RWPE1 (cell line): ENCODE data around the gene ULK3.

Experiments used
- CTCF ChIA-PET: fragments of 350-600 bp; sonication (Branson Sonifier 250); formaldehyde crosslinking; extraction: SDS; loops from one replicate; lab custom pipeline; 2021; lab: Yijun Ruan, JAX
- POLR2A ChIA-PET: fragments of 400-600 bp; formaldehyde crosslinking; extraction: SDS; loops from one replicate; lab custom pipeline; 2020; ENCODE audit warnings: antibody characterized with exemption; ENCODE audit not compliant: low non-redundant PET; lab: Yijun Ruan, JAX
- DNase-seq: peaks from one replicate; pipeline ENCODE4 v3.0.0; 2012; ENCODE audit warnings: low spot score
- H3K27ac ChIP-seq: fragments of 450-650 bp; 2 replicates; pipeline ENCODE4 v1.5.1; 2017
- TF ChIP-seq, protein P1 (sequence below): fragments of 450-650 bp; conservative IDR thresholded peaks from 2 replicates; pipeline ENCODE4 v1.5.1; 2017; ENCODE audit warnings: low read depth, mild to moderate bottlenecking

ULK3 gene

DNA sequence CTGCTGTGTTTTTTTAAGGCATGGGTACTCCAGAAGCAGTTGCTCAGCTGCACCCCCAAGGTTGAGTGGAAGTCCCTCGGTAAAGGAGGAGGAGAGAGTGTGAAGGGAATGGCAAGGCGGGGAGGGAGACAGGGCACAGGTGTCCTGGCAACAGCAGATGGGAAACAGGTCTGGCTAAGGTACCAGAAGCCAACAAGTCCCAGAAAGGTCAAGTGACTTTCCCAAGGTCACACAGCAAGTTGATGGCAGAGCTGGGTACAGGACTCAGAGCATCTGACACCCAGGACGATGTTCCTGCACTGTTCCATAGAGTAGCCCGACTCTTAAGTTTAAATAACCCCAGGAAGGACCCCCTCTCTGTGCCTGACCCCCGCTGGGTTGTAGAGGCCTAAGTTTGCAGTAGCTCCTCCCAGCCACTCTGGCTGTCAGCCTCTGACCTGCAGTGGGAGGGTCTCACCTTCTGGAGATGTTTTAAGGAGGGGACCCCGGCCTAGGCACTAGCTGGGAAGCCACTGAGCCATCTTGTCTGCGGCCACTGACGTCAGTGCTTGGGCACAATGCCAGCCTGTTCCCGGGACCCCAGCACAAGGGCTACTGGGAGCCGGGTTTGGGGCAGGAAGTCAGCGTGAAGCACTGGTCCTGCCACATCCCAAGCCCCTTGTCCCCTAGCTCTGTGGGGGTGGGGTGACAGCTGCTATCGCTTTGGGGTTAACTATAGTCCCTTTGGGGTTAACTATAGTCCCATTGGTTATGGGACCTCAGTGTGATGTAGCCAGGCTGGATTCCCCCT, 50.5 kb downstream of the ULK3 start:
- no peak for DNase-seq
- CTCF ChIA-PET, result interaction anchor here (0.7 to 2.6 kb wide), 6 partner anchors 8 to 161 kb away, joined by 3 to 12 read pairs (median 4); no protein-coding TSS in a partner anchor
- TF ChIP-seq, protein P1, sequence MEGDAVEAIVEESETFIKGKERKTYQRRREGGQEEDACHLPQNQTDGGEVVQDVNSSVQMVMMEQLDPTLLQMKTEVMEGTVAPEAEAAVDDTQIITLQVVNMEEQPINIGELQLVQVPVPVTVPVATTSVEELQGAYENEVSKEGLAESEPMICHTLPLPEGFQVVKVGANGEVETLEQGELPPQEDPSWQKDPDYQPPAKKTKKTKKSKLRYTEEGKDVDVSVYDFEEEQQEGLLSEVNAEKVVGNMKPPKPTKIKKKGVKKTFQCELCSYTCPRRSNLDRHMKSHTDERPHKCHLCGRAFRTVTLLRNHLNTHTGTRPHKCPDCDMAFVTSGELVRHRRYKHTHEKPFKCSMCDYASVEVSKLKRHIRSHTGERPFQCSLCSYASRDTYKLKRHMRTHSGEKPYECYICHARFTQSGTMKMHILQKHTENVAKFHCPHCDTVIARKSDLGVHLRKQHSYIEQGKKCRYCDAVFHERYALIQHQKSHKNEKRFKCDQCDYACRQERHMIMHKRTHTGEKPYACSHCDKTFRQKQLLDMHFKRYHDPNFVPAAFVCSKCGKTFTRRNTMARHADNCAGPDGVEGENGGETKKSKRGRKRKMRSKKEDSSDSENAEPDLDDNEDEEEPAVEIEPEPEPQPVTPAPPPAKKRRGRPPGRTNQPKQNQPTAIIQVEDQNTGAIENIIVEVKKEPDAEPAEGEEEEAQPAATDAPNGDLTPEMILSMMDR, result no peak
- peak overlapping the region; percentile 11 for H3K27ac ChIP-seq
- POLR2A ChIA-PET, result no interaction called here

DNA sequence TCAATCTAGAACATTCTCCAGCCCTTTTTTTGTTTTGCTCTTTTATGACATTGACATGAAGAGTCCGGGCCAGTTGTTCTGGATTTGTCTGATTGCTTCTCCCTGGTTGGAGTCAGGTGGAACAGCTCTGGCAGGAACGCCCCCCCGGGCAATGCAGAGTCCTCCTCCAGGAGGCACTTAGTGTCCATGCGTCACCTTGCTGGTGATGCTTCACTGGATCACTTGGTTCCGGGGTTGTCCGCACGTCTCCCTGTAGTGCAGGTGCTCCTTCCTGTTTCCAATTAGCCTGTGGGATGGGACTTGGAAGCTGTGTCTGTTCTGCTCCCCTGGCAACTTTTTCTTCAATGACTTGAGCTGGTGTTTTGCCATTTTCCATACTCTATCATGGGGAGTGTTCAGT, 51.3 kb downstream of the ULK3 start:
- ChIA-PET POLR2A (no interaction called here), CTCF (interaction anchor here (0.5 to 1.2 kb wide), 3 partner anchors 21 to 160 kb away, joined by 3 to 4 read pairs (median 3); no protein-coding TSS in a partner anchor)
- peak overlapping the region; percentile 11; the same call in 1 of the 2 replicates for H3K27ac ChIP-seq
- DNase-seq, result no peak
- TF ChIP-seq, protein P1, result no peak

DNA sequence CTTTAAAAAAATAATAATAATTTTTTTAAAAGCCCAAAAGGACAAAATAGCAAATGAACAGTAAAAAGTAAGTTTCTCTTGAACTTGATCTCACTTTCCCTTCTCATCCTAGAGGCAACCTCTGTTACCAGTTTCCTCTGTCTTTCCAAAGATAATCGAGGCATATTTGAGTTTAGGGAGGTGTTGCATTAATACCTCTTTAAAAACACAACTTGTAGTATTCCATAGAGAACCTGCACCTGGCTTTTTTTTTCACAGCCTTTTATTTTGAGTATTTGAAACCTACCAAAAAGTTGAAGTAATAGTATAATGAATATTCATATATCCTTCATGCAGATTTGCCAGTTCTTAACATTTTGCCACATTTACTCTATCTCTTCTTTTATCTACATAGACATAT, 51.9 kb downstream of the ULK3 start:
- DNase-seq, result no peak
- ChIA-PET POLR2A (no interaction called here), CTCF (interaction anchor here (0.7 to 0.8 kb wide), 2 partner anchors 9 to 160 kb away, joined by 3 read pairs; no protein-coding TSS in a partner anchor)
- TF ChIP-seq, protein P1, result no peak
- H3K27ac ChIP-seq, result peak overlapping the region; percentile 63

DNA sequence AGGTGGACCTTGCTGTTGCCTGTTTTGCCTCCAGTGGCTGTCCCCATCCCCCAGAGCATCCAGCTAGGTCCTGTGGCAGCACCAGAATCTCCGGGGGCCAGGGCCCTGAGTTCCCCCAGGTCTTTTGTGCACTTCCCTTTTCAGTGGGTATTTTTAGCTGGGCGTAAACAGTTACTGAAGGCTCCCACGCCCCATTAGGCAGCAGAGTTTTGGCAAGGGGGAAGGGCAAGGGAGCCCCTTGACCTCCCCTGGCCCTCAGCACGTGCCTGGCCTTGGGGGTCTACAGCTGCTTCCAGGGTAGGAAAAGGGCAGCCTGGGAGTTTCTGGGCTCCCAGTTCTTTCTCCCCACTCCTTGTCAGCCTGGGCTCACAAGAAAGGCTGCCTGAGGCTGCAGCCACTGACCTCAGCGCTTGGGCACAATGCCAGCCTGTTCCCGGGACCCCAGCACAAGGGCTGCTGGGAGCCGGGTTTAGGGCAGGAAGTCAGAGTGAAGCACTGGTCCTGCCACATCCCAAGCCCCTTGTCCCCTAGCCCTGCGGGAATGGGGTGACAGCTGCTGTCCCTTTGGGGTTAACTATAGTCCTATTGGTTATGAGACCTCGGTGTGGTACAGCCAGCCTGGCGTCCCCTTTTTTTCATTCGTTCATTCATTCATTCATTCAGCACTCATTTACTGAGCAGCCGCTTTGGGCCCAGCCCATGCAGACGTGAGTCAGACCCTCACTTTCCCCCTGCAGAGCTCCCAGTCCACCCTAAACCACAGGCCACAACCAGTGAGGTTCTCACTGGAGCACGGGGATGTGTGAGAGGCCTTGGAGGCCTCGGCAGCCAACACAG, 52.7 kb downstream of the ULK3 start:
- no peak for DNase-seq
- ChIA-PET POLR2A (no interaction called here), CTCF (interaction anchor here (0.6 to 1.4 kb wide), 5 partner anchors 9 to 159 kb away, joined by 3 to 5 read pairs (median 3); no protein-coding TSS in a partner anchor)
- TF ChIP-seq, protein P1, result no peak
- peak overlapping the region; percentile 63 for H3K27ac ChIP-seq

DNA sequence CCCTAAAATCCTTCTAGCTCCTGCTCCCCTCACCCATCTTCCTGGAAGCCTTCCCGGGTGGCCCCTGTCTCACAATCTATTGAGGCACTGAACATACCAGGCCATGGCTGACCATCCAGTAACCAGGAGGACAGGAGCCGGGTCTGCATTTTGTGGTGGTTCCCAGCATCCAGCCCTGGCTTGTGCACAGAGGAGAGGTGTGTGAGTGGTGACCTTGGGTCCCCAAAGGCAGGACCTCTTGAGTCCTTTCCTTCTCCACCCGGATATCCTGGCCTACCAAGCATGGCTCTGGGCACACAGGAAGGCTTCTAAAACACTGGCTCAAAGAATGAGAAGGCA, 53.2 kb downstream of the ULK3 start:
- DNase-seq, result no peak
- POLR2A ChIA-PET, result interaction anchor here (0.5 kb wide), 1 partner anchor 27 kb away, joined by 3 read pairs; no protein-coding TSS in a partner anchor
- TF ChIP-seq, protein P1, result no peak
- H3K27ac ChIP-seq, result peak overlapping the region; percentile 63
- CTCF ChIA-PET, result interaction anchor here (0.6 to 1.4 kb wide), 5 partner anchors 10 to 158 kb away, joined by 3 to 5 read pairs (median 3); no protein-coding TSS in a partner anchor

DNA sequence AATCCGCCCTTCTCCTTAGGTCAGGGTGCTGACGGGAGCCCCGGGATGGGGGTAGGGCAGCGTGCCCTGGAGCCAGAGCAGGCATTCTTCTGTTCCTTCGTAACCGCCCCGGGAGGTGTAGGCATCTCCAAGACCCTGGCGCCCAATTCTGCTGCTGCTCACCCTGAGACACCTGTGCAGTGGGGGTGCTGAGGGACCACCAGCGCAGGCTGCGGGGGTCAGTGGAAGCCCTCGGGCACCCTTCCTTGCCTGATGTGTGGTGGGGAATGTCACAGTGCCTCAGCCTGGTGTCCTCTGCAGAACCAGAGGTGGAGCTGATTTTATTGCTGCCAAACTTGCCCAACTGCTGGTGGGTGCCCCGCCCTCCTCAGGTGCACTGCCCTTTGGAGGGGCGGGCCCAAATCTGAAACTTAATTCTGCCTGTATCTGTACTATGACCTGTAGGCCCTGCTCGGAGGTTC, 53.8 kb downstream of the ULK3 start:
- ChIA-PET CTCF (interaction anchor here (1.0 to 1.4 kb wide), 4 partner anchors 10 to 157 kb away, joined by 3 to 4 read pairs (median 3); no protein-coding TSS in a partner anchor), POLR2A (interaction anchor here (0.5 kb wide), 1 partner anchor 26 kb away, joined by 3 read pairs; no protein-coding TSS in a partner anchor)
- peak overlapping the region; percentile 63 for H3K27ac ChIP-seq
- no peak for DNase-seq
- TF ChIP-seq, protein P1, result no peak
